ENCODE measurements around the gene MED16.

DNA sequence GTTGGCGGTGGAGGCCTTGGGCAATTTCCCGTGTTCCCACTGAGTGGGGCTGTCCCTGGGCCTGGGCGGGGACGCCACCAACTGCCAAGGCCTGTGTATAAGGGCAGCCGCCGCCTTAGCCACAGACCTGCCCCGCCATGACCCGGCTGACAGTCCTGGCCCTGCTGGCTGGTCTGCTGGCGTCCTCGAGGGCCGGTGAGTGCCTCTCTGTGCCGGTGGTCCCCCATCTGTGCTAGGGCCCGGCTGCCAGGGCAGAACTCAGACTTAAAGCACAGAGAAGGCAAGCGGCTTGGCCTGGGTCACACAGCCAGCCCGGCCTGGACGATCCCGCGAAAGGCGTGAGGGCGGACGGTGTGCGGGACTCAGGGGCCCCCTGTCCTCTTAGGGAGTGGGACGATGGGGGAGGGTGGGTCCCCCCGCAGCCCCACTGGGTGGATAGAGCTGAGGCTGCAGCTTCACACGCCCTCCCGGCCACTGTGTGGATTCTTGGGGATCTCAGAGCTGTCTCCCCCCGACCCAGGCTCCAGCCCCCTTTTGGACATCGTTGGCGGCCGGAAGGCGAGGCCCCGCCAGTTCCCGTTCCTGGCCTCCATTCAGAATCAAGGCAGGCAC, 65.2 kb downstream of the MED16 start, which contains the start of gene AZU1:
- TF ChIP-seq, protein P1, sequence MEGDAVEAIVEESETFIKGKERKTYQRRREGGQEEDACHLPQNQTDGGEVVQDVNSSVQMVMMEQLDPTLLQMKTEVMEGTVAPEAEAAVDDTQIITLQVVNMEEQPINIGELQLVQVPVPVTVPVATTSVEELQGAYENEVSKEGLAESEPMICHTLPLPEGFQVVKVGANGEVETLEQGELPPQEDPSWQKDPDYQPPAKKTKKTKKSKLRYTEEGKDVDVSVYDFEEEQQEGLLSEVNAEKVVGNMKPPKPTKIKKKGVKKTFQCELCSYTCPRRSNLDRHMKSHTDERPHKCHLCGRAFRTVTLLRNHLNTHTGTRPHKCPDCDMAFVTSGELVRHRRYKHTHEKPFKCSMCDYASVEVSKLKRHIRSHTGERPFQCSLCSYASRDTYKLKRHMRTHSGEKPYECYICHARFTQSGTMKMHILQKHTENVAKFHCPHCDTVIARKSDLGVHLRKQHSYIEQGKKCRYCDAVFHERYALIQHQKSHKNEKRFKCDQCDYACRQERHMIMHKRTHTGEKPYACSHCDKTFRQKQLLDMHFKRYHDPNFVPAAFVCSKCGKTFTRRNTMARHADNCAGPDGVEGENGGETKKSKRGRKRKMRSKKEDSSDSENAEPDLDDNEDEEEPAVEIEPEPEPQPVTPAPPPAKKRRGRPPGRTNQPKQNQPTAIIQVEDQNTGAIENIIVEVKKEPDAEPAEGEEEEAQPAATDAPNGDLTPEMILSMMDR (IDR thresholded peaks at IDR 0.05 in 8 of 11, conservative IDR thresholded peaks at IDR 0.05 in 3 of 11), result no peak
- TF ChIP-seq POLR2A (IDR thresholded peaks at IDR 0.05) (no peak), POLR2AphosphoS5 (IDR thresholded peaks at IDR 0.05) (peak; percentile 30 to 80 (median 36))
